Measurements from ENCODE around the gene UNC79.

Gene UNC79

DNA sequence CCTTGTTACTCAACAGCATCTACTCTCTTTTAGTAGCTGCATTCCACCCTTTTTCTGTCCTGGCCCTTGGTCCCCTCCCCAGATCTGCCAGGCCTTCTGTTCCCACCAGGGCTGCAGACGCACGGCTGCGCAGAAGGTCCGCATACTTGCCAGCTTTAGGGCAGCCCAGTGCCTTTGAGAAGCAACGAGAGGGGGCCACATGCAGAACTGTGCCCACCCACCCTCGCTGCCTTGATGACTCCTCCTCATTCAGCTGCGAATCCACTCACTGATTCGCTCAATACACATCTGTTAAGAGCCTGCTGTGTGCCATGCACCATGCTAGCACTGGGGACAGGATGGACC lies 318.3 kb downstream of the UNC79 start:
- no peak for TF ChIP-seq SIN3A (IDR thresholded peaks at IDR 0.05; ENCODE audit: borderline replicate concordance, insufficient read depth, low read length)
- no peak for TF ChIP-seq POLR2AphosphoS5 (IDR thresholded peaks at IDR 0.05; ENCODE audit: low read depth, low read length)
- TF ChIP-seq TAF1 (IDR thresholded peaks at IDR 0.05; ENCODE audit: borderline replicate concordance, insufficient read depth, low read length) = no peak
- TF ChIP-seq FOXP2 (optimal IDR thresholded peaks at IDR 0.05; ENCODE audit: borderline replicate concordance, extremely low read depth, extremely low read length, insufficient read depth) = no peak
- TF ChIP-seq, protein P1, sequence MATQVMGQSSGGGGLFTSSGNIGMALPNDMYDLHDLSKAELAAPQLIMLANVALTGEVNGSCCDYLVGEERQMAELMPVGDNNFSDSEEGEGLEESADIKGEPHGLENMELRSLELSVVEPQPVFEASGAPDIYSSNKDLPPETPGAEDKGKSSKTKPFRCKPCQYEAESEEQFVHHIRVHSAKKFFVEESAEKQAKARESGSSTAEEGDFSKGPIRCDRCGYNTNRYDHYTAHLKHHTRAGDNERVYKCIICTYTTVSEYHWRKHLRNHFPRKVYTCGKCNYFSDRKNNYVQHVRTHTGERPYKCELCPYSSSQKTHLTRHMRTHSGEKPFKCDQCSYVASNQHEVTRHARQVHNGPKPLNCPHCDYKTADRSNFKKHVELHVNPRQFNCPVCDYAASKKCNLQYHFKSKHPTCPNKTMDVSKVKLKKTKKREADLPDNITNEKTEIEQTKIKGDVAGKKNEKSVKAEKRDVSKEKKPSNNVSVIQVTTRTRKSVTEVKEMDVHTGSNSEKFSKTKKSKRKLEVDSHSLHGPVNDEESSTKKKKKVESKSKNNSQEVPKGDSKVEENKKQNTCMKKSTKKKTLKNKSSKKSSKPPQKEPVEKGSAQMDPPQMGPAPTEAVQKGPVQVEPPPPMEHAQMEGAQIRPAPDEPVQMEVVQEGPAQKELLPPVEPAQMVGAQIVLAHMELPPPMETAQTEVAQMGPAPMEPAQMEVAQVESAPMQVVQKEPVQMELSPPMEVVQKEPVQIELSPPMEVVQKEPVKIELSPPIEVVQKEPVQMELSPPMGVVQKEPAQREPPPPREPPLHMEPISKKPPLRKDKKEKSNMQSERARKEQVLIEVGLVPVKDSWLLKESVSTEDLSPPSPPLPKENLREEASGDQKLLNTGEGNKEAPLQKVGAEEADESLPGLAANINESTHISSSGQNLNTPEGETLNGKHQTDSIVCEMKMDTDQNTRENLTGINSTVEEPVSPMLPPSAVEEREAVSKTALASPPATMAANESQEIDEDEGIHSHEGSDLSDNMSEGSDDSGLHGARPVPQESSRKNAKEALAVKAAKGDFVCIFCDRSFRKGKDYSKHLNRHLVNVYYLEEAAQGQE (IDR thresholded peaks at IDR 0.05; ENCODE audit: insufficient read depth in 1 of 2, low read depth in 2 of 2, low read length in 2 of 2) = no peak

DNA sequence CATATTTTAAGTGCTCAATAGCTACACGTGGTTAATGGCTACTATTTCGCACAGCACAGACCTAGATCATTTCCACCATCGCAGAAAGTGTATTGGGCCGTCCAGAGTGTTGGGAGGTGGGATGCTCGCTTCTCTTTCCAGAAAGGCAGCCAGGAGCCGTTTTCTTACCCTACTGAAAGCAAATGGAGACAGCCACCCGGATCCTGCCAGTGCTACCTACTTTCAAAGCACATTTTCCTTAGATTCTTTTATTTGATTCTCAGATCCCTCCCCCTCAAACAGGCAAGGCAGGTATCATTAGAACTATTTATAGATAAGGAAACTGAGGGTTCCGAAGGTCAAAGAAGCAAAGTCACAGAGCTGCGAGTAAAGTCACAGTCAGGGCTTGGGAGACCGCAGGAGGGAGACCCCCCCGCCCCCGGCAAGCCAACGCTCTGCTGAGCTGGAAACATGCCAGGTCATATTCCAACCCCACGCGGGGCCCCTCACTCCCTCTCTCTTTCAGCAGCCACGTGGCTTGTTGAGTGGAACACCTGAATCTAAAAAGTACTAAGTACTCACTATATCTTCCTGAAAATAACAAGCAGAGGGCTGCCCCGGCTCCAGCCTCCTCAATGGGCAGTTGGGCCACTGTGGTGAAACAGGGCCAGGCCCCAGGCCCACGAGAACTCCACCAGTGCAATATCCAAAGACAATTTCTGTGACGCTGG lies 321.4 kb downstream of the UNC79 start:
- no peak for TF ChIP-seq TAF1 (IDR thresholded peaks at IDR 0.05; ENCODE audit: borderline replicate concordance, insufficient read depth, low read length)
- no peak for TF ChIP-seq FOXP2 (optimal IDR thresholded peaks at IDR 0.05; ENCODE audit: borderline replicate concordance, extremely low read depth, extremely low read length, insufficient read depth)
- no peak for TF ChIP-seq SIN3A (IDR thresholded peaks at IDR 0.05; ENCODE audit: borderline replicate concordance, insufficient read depth, low read length)
- TF ChIP-seq, protein P1 (IDR thresholded peaks at IDR 0.05; ENCODE audit: insufficient read depth in 1 of 2, low read depth in 2 of 2, low read length in 2 of 2) = no peak
- no peak for TF ChIP-seq POLR2AphosphoS5 (IDR thresholded peaks at IDR 0.05; ENCODE audit: low read depth, low read length)

DNA sequence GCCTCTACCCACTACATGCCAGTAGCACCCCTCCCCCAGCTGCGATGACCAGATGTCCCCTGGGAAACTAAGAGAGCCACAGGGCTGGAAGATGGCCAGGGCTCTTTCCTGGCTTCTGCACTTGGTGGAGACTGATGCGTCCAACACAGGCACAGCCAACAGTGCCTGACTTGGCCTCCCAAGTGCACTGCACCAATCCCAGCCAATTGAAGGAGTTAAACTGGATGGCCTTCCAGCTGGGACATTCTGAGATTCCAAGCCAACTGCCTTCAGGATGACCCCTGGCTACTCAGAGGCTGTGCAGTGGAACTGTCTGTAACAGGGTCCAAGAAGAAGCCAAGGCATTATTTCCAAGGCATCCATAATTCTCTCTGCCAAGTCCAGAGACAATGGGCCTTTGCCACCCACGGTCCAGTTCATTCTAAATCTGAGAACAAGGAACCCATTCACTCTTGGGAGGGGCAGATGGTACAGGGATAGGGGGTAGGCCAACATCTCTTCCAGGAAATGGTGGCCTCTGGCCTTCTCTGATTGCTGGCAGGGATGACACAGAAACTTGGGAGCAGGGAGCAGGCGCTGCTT lies 322.3 kb downstream of the UNC79 start:
- TF ChIP-seq, protein P1 (IDR thresholded peaks at IDR 0.05; ENCODE audit: insufficient read depth in 1 of 2, low read depth in 2 of 2, low read length in 2 of 2) = no peak
- TF ChIP-seq SIN3A (IDR thresholded peaks at IDR 0.05; ENCODE audit: borderline replicate concordance, insufficient read depth, low read length) (no peak), TAF1 (IDR thresholded peaks at IDR 0.05; ENCODE audit: borderline replicate concordance, insufficient read depth, low read length) (no peak), POLR2AphosphoS5 (IDR thresholded peaks at IDR 0.05; ENCODE audit: low read depth, low read length) (no peak), FOXP2 (optimal IDR thresholded peaks at IDR 0.05; ENCODE audit: borderline replicate concordance, extremely low read depth, extremely low read length, insufficient read depth) (no peak)

DNA sequence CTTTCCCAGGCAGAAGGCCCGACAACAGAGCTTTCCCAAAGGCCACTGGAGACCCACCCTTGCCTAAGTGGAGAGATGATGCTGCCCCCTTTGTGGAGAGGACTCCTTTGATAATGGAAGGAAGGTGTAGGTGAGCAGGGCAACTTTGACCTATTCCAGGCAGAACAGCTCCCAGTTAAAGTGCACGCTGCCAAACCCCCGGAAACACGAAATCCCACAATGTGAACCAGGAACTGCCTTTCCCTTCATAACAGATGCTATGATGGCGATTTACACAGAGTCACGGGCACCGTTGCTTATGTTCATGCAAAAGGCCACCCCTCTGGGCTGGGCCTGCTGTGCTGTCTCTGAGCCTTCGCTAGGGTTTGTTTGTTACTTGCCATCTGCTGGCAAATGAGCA lies 322.9 kb downstream of the UNC79 start:
- TF ChIP-seq TAF1 (IDR thresholded peaks at IDR 0.05; ENCODE audit: borderline replicate concordance, insufficient read depth, low read length) = no peak
- TF ChIP-seq POLR2AphosphoS5 (IDR thresholded peaks at IDR 0.05; ENCODE audit: low read depth, low read length) = no peak
- TF ChIP-seq, protein P1 (IDR thresholded peaks at IDR 0.05; ENCODE audit: insufficient read depth in 1 of 2, low read depth in 2 of 2, low read length in 2 of 2) = no peak
- TF ChIP-seq SIN3A (IDR thresholded peaks at IDR 0.05; ENCODE audit: borderline replicate concordance, insufficient read depth, low read length) = no peak
- TF ChIP-seq FOXP2 (optimal IDR thresholded peaks at IDR 0.05; ENCODE audit: borderline replicate concordance, extremely low read depth, extremely low read length, insufficient read depth) = no peak

All from PFSK-1 (cell line).